GM21528 (cell line): Measurements from ENCODE around the gene ABI1.
"Not testable (repeated sequence)": the region's sequence is repeated elsewhere in the genome, so short reads cannot be mapped to it uniquely, and the experiment has no call there.

ENCODE experiments used
- ATAC-seq: cut with Tn5 transposase; IDR thresholded peaks from one replicate; pipeline ENCODE4 v1.9.1; 2021; ENCODE audit warnings: mild to moderate bottlenecking, moderate library complexity; ENCODE audit not compliant: unreplicated experiment, low FRiP score

The ABI1 gene

DNA sequence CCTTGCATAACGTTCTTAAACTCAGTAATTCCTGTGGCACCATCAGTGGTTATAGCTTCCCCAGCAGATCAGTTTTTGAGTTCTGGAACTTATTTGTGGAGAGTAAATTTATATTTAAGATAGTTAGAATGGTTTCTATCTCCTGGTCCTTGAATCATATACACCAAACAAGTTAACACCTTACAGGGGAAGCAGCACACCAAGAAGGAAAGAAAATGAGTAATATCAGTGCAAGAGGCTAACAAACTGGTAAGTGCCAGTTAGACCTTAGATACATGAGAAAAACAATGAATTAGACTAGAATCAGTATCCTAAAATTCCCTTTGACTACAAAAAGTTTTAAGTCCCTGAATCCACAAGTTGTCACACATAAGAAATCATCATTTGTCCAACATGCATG lies 54.2 kb downstream of the ABI1 start:
- ATAC-seq = no peak

DNA sequence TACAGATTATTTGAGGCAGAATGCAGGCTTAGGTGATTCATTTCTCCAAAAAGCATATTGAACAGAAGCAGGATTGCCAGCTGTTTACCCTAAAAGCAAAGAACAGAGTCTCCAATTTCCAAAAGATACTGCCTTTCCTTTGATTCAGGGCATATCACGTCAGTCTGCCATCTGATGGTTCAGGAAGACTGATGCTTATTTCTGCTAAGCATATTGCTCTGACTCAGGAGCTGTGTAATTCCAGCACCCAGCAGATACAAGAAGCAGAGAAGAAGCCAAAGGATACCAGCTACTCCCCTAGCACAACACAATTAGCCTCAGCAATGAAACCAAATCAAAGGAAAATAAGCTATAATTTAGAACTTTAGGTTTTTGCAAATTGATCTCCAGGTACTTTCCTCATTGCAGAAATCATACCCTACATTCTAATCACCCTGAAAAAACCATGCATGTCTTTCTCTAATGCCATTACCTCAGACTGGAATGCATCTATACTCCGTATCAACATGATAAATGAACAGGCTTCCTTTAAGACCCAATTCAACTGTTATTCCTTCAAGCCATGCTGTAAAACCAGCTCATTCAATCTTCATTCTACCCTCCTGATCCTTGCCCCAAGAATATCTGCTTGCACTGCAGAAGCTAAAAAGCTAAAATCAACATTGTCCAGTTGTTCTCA lies 55.1 kb downstream of the ABI1 start:
- ATAC-seq = no peak

DNA sequence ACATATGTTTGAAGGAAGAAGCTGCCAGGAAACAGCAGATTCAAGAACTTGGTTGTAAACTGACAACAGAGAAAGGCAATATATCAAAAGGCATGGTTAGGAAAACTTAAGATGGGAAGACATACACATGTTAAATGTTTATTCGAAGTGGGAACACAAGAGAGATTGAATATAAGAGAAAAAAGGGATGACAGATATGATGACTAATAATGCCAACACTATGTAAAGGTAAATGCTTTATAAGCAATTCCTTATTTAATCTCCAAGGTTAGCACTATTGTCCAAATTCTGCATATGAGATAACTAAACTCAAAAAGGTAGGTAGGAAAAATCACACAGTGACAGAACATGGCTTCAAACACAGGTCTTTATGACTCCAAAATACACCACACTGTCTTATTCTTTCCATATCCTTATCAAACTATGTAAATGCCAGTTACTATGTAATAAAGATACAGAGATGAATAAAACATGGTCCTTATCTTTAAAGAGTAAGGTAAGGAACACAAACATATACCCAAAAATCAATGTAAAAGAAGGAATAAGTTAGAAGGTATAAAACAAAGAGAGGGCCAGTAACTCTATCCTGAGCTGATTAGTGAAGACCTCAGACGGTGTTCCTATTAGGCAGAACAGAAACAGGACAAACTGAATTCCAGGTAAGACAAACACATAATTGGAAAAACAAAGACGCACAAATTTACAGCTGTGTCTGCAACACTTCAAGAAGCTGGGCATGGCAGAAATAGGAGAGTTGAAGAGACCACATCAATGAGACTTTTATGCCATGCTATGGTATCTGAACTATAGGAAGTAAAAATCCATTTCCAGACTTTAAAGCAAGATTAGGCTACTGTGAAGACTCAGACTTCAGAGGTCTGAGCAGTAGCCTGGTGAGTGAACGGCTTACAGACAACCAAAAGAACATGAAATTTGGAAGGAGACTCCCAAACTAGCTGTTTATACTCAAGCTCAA lies 56.1 kb downstream of the ABI1 start:
- ATAC-seq = no peak

DNA sequence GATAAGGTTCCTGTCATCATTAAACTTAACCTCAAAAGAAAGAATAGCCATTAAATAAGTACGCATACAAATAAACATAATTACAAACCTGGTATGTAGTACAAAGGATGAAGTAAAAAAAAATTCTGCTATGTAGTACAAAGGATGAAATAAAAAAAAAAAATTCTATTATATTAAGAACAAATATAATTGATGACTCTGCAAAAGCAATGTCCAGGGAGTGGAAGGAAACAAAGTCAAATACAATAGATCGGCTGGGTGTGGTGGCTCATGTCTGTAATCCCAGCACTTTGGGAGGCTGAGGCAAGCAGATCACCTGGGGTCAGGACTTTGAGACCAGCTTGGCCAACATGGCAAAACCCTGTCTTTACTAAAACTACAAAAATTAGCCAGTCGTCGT lies 56.9 kb downstream of the ABI1 start:
- ATAC-seq = no peak

DNA sequence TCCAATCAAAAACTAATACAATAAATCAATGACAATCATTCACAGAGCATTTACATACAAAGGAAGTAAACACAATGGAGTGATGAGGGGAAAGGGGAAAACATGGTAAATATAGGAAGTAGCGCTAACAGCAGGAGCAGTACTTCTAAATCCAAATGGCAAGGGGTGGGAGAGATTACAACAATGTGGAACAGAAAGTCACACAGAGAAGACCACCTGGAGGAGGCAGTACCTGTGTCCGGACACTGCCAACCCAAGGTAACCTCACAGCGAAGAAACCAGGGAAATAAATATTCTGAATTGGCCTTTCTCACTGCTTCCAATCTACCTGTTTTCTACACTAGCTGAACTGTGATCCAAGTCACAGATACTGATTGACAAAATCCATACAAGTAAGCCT lies 58.2 kb downstream of the ABI1 start:
- no peak for ATAC-seq

DNA sequence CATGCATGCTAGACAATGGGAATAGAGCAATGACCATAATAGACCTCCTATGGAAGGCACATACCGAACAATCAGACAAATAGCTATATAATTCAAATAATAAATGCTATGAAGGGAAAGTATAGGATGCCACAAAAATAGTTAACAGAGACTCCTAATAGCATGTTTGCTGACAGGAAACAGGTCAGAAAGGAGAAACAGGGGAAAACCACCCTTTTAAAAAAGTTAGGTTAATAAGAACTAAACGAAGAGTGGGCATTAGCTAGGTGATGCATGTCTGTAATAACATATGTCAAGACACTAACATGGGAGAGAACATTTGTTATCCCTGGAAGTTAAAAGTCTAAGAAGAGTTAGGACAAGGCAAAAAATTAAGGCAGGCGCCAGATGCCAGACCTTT lies 58.9 kb downstream of the ABI1 start:
- ATAC-seq = no peak

DNA sequence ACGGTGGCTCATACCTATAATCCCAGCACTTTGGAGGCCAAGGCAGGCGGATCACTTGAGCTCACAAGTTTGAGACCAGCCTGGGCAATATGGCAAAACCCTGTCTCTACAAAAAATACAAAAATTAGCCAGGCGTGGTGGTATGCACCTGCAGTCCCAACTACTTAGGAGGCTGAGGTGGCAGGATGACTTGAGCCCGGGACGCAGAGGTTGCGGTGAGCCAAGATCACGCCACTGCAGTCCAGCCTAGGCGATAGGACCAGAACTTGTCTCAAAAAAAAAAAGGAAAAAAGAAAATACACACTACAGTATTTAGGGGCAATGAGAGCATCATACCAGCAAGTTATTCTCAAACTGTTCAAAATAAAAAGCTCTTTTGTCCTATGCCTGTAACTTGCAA lies 59.5 kb downstream of the ABI1 start:
- no peak for ATAC-seq

DNA sequence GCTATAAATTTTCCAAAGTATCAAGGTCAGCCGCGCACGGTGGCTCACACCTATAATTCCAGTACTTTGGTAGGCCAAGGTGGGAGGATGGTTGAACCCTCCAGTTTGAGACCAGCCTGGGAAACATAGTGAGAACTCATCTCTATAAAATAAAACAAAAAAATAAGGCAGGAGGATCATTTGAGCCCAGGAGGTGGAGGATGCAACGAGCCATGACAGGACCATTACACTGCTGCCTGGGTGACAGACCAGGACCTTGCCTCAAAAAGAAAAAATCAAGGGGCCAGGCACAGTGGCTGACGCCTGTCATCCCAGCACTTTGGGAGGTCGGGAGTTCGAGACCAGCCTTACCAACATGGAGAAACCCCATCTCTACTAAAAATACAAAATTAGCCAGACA lies 60.3 kb downstream of the ABI1 start:
- ATAC-seq = no peak

DNA sequence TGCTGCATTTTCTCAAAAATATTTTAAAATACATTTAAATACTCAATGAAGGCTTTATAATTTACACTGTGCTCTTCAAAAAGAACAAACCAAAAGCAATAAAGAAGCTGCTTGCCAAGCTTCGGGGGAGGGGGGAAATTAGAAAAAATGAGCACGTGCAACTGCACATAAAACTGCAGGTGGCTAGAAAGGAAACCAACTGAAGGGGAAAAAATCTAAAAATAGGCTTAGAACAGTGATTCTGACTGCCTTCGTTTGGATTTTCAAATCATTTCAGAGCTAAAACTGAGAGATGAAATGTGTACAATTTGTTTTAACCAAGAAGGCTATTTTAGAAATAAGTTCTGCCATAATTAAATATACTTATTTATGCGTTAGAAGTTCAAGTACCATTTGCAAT lies 61.4 kb downstream of the ABI1 start:
- peak; percentile 60 for ATAC-seq

DNA sequence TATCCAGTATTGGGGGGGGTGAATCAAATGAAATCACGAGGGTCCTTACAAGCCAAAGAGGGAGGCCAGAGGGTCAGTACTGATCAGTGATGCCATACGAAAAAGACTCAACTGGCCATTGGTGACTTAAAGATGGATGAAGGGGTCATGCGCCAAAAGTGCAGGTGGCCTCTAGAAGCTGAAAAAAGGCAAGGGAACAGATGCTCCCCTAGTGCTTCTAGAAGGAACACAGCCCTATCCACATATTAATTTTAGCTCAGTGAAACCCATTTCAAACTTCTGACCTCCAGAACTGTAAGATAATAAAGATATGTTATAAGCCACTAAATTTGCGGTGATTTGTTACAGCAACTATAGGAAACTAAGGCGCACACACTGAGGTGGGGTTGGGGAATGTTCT lies 62.5 kb downstream of the ABI1 start:
- no peak for ATAC-seq

DNA sequence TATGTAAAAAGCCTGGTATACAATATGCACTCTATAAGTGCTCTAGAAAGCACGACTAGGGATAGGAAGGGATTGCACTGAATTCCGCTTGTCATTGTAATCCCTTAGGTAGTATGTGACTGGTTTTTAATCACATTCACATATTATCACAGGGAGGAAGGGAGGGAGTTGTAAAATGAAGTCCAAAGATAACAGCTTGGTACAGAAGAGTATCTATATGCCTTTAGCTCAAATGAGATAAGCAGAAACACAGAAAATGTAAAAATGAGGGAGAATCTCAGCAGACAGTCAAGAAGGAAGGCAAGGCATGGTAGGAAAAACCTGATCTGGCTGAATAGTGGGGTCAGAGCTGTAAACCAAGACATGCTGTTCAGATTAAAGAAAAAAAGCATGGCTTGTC lies 63.4 kb downstream of the ABI1 start:
- no peak for ATAC-seq

DNA sequence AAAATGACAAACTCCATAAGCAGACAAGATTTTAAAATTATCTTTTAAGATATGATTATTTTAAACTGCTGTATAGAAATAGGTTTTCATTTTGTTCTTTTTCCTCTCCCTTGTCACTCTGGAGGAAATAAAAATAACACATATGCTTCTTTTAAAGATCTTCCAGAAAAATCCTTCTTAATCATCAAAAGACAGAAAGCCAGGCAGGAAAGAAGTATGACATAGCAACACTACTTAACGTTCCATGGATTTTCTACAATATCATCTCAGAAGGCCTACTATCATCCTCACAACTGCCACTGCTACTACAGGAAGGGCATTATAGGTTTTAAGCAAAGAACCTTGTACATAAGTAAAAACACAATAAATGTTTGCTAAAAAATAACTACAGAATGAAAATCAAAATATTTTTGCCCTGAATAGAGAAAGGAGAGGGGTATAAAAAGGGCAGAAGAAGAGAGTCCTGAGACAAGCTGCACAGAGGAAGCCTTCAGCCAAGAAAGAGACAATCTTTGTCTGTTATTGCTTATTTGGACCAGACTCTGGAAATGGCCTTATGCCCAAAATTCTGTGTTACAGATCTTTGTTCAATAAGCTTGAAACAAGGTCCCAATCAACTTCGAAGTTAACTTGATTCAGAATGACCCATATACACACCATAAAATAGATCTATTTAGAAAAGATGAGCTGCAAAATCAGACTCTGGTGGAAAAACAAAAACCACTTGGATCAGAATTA lies 67.8 kb downstream of the ABI1 start:
- no peak for ATAC-seq

DNA sequence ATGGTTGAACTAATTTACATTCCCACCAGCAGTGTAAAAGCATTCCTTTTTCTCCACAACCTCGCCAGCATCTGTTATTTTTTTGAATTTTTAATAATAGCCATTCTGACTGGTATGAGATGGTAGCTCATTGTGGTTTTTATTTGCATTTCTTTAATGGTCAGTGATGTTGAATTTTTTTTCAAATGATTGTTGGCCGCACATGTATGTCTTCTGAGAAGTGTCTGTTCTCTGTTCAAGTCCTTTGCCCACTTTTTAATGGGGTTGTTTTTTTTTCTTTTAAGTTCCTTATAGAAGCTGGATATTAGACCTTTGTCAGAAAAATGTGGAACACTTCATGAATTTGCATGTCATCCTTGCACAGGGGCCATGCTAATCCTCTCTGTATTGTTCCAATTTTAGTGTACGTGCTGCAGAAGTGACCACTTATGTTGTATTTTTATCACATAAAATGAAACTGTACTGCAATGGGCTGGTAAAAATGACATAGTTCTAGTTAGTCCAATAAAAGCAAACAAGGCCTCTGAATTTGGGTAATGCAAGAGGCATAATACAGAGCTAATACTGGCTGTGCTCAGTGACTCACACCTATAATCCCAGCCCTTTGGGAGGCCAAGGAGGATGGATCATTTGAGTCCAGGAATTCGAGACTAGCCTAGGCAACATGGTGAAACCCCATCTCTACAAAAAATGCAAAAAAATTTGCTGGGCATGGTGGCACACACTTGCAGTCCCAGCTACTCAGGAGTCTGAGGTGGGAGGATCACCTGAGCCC lies 70.3 kb downstream of the ABI1 start:
- no peak for ATAC-seq

DNA sequence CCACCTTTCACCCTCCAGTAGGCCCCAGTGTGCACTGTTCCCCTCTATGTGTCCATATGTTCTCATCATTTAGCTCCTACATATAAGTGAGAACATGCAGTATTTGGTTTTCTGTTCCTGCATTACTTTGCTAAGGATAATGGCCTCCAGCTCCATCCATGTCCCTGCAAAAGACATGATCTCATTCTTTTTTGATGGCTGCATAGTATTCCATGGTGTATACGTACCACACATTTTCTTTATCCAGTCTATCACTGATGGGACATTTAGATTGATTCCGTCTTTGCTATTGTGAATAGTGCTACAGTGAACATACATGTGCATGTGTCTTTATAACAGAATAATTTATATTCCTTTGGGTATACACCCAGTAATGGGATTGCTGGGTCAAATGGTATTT lies 71.0 kb downstream of the ABI1 start:
- not testable (repeated sequence) for ATAC-seq

DNA sequence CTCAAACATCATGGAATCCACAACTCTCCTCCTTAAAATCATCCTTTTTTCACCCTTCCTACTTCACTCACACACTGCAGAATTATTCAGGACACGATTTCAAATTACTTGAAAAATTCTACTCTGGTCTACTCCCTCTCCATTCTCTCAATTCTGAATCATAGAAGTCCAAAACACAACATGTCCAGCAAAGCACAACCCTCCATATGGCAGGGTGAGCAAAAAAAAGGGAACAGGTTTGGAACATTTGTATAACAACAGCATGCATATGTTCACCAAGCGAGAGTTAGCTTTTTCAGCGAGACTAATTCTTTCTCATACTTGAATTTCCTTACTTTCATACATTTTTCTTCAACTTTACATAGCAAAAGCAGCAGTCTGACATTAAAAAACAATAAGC lies 73.4 kb downstream of the ABI1 start:
- ATAC-seq = no peak

DNA sequence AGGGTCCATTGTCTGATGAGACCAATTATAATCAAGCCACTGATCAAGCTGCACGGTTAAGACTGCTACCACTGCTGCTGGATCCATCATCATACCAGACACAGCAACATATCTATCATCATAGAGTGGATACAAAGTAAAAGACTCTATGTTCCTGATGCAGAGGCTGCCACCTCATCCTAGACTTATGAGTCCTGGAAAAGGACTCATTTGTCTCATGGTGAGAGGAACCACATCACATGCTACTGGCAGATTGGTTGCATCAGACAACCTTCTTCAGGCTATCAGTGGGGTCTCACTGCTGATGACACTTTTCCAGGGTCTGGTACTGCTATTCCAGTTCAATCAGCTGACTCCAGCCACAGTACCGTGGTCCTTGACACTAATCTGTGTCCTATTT lies 79.0 kb downstream of the ABI1 start:
- ATAC-seq = no peak

DNA sequence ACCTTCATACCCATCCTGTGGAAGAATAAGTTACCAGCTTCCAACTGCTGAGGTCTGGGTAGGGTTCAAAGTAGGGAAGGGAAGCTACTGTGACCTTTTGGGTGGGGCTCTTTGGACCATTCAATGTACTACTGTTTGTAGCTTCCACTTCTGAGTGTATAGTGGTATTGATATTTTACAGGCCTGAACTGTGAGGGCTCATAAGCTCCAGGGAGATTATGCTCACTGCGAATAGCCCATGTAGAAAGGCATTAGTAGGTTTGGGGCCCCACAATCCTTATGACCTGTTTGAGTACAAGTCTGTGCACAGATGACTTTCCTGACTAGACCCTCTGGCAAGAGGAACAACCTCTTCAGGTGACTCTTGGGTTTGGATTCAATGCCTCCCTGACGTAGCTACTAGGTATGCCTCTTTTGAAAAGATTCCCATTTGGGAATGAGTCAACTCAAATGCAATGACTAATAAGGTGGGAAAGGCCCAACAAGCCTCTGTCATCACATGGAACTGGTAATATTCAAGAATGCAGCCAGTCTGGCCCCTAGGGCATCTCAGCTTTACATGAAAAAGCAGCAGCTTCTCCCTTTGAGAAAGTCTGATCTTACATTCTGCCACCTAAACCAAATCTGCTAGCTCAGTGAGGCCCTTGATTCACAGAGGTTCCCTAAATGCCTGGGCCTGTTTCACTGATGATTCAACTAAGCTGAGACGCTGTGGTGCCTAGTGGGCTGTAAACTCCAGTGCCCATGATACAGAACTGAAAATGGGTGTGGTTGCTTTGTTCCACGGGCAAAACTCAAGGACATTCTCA lies 79.8 kb downstream of the ABI1 start:
- ATAC-seq = peak; percentile 57

DNA sequence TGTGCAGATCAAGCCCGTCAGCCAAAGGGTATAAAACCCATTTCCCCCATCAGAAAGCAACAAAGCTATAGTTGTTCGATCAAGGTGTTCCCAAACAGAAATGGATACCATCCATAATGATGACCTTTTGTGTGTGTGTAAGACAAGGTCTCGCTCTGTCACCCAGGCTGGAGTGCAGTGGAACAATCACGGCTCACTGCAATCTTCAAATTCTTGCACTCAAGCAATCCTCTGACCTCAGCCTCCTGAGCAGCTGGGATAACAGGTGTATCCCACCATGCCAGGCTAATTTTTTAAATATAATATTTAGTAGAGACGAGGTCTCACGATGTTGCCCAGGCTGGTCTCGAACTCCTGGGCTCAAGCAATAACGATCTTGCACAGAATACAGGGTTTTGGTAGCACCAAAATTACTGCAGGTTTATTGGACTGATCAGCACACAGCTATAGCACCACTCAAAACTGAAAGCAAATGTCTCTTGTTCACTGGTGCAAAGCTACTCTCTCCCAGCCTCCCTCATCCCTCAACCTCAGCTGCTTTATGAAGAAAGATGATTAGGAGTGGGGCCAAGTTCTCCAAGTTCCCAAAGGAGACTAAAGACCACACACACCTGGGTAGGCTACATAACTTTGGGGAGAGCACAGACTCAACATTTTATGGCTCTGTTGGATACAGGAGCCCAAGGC lies 80.5 kb downstream of the ABI1 start:
- ATAC-seq = peak; percentile 46
